HG03354 (cell line): ENCODE results near the gene DENND1A.
"Not testable (repeated sequence)": the region's sequence is repeated elsewhere in the genome, so short reads cannot be mapped to it uniquely, and the experiment has no call there.

Experiments
- ATAC-seq: cut with Tn5 transposase; IDR thresholded peaks from one replicate; pipeline ENCODE4 v1.9.1; 2021; ENCODE audit warnings: mild to moderate bottlenecking; ENCODE audit not compliant: unreplicated experiment, poor library complexity, severe bottlenecking

DENND1A gene

DNA sequence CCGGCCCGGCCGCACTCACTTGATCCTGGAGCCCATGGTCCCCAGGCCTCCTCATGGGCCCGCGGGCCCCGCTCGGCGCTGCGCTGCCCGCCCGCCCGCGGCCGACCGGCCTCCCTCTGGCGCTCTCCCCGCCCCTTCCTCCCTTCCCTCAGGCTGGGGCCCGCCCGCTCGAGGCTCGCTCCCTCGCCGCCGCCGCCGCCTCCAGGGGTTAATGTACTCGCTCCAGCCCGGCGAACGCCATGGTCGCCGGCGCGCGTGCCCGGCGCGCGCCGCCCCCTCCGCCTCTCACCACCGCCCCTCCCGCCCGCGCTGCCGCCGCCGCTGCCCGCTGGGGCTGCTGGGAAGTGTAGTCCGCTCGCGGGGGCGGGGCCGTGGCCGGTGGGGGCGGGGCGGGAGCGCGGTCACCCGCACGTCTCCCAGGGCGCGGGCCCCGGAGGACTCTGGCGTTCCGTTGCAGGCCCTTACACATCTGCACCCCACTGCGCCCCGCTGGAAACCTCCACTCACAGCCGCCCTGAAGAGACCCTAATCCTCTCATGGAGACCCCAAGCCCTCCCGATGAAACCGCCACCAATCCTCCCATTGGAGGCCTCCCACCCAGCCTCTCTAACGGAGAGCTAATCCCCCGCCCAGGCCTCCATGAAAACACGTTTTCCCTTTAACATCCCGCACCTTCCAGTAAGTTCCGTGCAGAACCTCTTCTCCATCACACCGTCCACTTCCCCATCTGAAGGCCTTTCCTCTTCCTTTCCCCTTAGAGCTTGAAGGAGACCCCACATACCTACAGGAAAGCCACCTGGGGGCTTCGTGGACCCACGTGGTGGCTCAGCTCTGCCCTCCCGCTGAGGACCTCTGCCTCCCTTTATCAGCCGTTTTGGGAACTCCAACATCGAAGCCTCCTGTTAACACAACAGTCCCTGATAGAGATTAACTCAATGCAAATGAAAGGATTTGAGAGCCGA, at the start of gene DENND1A:
DENND1A (minus strand) TSS at position 257 of the 962 bp plus-strand sequence; CDS start at position 36, 221 bp downstream.
- peak; percentile 79 for ATAC-seq

GRCh38 chr9:123978981-123979380, 49.1 kb upstream of the DENND1A start:
- ATAC-seq, result no peak

- not testable (repeated sequence) for ATAC-seq
Observed at GRCh38 chr9:123976579-123976978, 46.7 kb upstream of the DENND1A start.

DNA sequence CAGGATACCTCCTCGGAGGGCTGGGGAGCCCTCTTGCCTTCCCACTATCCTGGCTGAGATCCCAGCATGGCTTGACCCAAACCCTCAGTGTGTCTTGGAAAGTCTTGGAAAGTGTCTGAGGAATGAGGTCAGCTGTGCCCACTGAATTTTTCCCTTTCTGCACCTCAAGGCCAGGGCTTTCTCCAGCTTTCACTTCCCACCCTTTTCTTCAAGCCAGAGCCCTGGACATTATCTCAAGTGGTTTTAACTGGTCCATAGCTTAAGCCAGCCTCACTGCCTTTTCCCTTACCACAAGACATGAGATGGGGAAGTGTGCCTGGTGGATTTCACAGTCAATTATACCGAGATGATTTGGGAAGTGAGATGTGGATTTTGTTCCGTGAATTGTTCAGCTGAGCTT, 45.9 kb upstream of the DENND1A start:
- ATAC-seq, result no peak

DNA sequence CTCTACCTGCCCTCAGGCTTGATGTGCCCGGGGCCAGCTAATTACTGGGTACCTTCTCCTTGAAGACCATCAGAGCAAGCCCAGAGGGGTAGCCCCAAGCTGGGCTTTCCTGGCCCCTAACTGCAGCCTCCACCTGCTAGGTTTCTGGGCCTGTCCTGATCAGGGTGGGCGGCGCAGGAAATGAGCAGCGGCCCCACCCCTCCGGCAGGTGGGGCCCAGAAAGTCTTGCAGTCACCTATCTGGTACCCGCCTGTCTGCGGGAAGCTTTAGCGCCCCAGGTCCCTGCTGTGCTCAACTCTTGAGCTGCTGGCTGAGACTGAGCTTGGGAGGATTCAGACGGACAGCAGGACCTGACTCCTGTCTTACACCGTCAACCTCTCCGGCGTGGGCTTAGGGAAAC, 44.5 kb upstream of the DENND1A start:
- ATAC-seq, result no peak

DNA sequence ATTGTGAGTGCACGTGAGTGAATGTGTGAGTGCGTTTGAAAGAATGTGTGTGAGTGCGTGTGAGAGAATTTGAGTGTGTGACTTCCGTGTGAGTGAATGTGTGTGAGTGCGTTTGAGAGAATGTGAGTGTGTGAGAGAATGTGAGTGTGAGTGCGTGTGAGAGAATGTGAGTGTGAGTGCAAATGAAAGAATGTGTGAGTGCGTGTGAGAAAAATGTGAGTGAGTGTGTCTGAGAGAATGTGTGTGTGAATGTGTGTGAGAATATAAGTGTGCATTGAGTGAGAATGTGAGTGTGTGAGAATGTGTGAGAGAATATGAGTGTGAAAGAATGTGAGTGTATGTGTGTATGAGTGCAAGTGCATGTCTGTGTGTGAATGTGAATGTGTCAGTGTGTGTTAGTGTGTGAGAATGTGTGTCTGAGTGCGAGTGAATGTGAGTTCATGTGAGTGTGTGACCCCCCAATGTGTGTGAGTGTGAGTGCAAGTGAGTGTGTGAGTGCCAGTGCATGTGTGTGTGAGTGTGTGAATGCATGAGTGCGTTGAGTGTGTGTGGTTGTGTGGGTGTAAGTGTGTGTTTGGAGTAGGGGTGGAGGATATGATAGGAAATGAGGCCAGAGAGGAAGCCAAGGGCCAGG, 43.8 kb upstream of the DENND1A start:
- ATAC-seq, result no peak

GRCh38 chr9:123972618-123973017, 42.7 kb upstream of the DENND1A start:
- no peak for ATAC-seq

DNA sequence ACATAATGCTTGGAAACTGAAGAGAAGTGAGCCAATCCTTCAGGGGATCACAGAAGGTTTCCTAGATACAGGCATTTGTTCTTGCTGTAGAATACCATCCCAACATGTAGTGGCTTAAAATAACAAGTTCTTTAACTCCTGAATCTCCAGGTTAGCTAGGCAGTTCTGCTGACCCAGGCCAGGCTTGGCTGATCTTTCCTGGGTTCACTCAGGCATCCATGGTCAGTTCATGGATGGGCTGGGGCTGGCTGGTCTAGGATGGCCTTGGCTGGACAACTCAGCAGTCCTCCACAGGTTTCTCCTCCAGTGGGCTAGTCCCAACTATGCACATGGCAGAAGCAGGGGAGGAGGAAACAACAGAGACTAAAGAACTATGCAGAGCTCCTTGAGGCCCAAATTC, 37.4 kb upstream of the DENND1A start:
- no peak for ATAC-seq

DNA sequence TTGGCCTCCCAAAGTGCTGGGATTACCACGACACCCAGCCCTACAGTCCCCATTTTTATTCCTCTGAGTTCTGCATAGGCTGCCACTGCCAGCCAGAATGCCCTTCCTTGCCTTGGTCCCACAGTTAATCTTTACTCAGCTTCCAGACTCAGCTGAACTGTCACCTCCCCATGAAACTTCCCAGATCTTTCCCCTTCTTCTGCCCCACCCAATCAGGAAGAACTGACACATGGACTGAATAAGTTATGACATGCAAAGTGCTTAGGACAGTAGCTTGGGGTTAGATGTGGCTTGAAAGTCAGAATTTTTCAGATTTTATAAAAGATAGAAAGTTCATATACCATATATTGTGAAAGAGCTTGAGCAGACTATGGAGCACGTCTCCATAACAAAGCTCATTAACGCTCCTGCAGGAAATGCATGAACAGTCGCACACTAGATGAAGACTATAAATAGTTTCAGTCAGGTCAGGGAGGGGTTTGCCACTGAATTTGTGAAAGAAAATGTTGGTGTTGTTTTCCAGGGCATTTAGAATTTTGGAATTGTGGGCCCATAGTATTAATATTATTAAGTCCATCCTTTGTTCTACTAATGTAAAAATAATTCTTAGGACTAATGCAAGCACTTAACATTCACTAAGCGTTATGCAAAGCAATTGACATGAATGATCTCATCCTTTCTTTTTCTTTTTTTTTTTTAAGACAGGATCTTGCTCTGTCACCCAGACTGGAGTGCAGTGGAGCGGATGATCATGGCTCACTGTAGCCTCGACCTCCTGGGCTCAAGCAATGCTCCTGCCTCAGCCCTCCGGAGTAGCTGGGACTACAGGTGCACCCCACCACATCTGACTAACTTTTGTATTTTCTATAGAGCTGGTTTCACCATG, 36.1 kb upstream of the DENND1A start:
- ATAC-seq, result no peak

DNA sequence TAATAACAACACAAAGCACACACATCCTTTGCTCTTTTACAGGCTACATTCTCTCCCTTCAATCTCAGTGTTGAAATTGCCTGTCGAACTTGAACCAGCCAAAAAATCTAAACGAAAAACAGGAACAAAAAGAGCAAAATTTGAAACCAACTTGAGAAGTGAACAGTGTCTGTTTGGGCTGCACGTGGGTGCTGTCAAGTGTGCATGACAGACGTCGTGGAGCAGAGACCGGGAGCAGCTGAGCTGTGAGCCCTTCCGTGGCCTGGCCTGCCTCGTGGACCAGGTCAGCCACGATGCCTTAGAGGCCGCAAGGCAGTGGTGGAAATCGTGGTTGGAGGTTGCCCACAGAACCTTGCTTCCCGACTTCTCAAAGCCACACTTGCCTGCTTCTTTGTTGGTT, 34.8 kb upstream of the DENND1A start:
- ATAC-seq, result no peak

DNA sequence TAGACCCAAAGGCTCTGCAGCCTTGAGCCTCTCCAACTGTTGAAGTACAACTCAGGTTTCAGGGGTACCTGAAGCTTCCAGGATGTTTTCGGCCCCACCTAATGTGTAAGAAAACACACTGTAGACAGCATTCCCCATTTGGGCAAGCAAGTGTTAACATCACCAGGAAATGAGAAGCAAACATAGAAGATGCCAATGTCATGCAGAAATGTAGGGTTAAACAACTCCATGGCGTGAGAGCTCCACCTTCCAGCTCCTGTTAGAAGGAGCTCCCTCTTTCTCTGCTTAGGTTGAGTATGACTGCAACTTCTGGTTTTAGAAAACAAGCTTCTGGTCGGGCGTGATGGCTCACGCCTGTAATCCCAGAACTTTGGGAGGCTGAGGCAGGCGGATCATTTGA, 31.0 kb upstream of the DENND1A start:
- ATAC-seq, result no peak

DNA sequence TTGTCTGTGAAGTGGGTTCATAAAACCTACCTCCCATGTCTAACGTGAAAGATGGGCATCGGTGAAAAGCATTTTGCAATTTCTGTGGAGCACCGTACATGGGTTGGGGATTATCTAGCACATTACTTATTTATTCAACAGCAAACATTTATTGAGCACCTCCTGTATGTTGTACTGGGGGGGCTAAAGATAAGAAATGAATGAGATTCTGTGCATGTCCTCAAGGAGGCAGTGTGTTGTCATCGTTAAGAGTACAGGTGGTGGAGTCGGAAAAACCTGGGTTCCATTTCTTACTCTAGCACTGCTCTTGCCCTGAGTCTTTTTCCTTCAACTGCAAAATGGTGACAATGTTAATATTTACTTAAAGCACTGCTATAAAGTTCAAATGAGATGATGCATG, 30.4 kb upstream of the DENND1A start:
- ATAC-seq, result no peak

DNA sequence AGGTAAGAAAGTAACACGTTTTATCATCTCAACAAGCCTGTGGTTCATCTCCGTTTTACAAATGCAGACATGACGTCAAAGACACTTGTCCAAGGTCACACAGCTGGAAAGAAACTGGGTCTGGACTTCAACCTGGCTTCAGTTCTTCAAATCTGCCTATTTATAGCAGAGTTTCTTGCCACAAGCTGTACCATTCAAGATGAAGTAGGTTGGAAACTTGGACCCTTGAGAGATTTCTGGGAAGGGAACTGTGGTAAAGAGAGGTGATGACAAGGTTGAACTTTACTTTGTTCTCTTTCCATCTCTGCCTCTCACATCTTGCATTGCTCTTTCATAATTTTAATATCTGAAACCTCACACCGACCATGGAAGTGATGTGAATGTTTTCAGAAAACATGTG, 29.9 kb upstream of the DENND1A start:
- ATAC-seq, result no peak

DNA sequence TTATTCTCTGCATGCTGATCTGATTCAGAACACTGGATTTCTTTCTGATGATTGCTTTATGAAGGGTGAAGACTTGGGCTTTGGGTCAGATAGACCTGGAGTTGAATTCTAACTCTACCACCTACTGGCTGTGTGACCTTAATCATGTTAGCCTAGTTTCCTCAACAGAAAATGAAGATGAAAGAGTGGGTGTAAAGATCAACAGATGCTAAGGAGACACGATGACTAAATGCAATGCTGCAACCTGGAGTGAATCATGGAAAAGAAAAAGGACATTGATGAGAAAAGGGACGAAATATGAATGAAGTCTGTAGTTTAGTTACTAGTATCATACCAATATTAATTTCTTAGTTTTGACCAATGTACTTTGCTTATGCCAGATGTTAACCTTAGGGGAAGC, 27.8 kb upstream of the DENND1A start:
- ATAC-seq, result no peak

DNA sequence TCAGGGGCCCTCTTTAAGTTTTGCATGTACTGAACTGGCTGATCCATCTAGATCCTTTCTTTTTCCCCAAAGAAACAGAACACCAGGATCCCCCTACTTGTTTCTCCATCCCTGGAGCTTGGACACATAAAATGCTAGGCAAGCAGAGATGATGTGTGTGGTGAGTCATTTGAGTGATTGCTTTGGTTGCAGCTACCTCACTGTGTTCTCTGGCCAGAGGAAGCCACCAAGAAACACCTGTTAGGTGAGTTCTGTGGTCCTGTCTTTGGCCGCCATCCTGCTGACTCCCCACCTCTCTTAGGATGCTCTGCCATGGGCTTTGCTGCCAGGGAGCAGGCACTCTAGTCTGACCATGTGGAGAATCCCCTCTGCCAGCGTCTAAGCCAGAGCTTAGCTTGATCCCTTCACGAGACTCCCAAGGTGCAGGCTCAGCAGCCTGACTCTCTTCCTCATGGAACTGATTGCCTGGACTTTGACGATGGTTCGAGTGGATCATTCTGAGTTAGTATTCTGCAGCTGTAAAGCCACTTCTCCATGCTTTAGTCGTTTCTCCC, 27.3 kb upstream of the DENND1A start:
- ATAC-seq, result no peak

DNA sequence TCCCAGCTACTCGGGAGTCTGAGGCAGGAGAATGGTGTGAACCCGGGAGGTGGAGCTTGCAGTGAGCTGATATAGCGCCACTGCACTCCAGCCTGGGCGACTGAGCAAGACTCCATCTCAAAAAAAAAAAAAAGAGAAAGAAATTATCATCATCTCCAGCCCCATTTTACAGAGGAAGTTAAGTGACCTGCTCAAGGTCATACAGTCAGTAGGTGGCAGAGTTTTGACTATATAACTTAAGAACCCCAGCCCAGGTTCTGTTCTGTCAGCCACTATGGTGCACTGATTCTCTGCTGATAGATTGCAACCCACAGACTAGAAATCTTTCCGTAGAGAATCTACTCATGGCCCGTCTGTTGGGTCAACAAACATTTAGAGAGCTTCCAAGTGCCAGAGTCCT, 25.7 kb upstream of the DENND1A start:
- no peak for ATAC-seq

DNA sequence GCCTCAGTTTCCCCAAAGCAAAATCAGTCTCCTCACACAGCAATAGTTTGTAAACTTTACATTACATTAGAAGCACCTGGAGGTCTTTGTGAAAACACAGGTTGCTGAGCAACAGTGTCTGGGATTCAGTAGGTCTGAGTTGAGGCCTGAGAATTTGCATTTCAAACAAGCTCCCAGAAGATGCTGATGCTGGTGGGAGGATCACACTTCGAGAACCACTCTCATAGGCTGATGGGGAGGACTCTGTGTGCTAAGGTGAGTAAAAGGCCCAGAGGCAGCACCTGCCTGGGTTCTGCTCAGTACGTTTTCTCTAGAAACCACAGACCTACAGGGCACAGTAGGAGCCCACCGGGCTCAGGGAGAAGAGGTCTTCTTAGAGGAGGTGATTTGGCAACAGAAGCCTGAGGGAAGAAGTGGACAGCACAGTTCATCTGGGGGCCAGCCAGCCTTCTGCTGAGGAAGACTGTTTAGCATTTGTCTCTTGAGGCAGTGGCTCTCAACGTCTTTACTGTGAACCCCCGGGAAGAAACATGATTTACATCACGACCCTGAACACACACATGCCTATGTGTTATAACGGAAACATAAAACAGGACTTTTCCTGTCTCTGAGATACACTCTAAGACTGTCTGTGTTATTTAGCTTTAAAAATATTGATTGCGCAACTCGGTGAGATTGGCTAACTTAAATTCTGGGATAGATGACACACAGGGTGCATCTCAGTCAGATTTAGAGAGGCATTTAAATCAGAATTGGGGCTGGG, 24.8 kb upstream of the DENND1A start:
- ATAC-seq, result no peak

GRCh38 chr9:123952641-123953495, 22.9 kb upstream of the DENND1A start:
- ATAC-seq, result no peak
